Neural crest cell (in vitro differentiated cells): ENCODE results near the gene ABHD2. TPM values are rescaled to one million over a fixed set of nuclear protein-coding genes. Genes with fewer than 3 reads are reported as not detected.

Experiments
- DNase-seq: peaks from one replicate; pipeline ENCODE4 v3.0.0; 2021; ENCODE audit warnings: low read depth, mixed read lengths, low spot score
- H3K27ac Mint-ChIP-seq: one replicate; pipeline ENCODE4 v1.8.0; 2021; ENCODE audit warnings: mild to moderate bottlenecking, mixed read lengths; ENCODE audit not compliant: unreplicated experiment
- H3K27me3 Mint-ChIP-seq: 2 replicates; pipeline ENCODE4 v1.8.0; 2021; ENCODE audit warnings: low read depth, mild to moderate bottlenecking, mixed read lengths
- H3K36me3 Mint-ChIP-seq: 2 replicates; pipeline ENCODE4 v1.8.0; 2021; ENCODE audit warnings: low read depth, mild to moderate bottlenecking, mixed read lengths
- H3K4me1 Mint-ChIP-seq: 2 replicates; pipeline ENCODE4 v1.8.0; 2021; ENCODE audit warnings: mixed read lengths
- H3K4me3 Mint-ChIP-seq: one replicate; pipeline ENCODE4 v1.8.0; 2021; ENCODE audit warnings: mild to moderate bottlenecking, mixed read lengths
- H3K9me3 Mint-ChIP-seq: 2 replicates; pipeline ENCODE4 v1.8.0; 2021; ENCODE audit warnings: mixed read lengths
- total RNA-seq: library from RNA; stranded (reverse); gene quantifications from 2 replicates; pipeline ENCODE4 v1.2.1, GENCODE V29; 2021
- TF ChIP-seq, protein P1 (sequence below): fragments of 200-600 bp; sonication (generic); conservative IDR thresholded peaks from 2 replicates; pipeline ENCODE4 v1.5.0; 2021; ENCODE audit warnings: antibody characterized with exemption, mild to moderate bottlenecking

Gene ABHD2
- total RNA-seq, 1 donor from 2014 or later: 31.0 TPM

DNA sequence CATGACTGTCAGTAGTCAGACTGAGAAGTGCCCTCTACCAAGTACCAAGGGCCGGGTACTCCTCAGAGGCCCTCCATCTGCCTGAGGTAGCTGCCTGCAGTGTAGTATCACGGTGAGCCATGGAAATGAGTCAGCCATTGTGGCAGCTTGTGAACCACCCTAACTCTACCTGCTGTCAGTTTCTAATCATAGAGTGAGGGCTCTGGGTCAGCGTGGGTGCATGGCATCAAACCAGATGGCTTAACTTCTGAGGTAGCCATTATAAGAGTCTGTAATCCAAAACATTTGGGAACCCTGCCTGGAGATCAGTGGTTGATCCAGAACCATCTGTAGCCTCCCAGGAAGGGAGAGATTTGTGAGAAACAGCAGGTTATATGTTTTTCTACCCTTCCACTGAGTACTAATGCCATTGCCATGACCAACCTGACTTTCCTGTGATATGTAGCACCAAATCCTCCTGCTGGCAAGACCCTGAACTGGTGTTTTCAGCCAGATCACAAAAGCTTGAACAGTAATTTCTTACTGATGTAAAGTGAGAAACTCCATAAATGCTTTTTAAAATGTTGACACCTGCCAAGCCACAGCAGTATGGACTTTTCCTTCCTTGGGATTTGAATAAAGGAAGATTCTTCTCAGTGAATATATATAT, 38.9 kb downstream of the ABHD2 start:
- no peak overlapping the region for H3K4me3 Mint-ChIP-seq
- H3K9me3 Mint-ChIP-seq: no peaks in the 10 kb centered on the region
- H3K36me3 Mint-ChIP-seq: peaks cover 9% of the 10 kb centered on the region
- peaks cover 7% of the 10 kb centered on the region for H3K4me1 Mint-ChIP-seq
- no peaks in the 10 kb centered on the region for H3K27me3 Mint-ChIP-seq
- TF ChIP-seq, protein P1, sequence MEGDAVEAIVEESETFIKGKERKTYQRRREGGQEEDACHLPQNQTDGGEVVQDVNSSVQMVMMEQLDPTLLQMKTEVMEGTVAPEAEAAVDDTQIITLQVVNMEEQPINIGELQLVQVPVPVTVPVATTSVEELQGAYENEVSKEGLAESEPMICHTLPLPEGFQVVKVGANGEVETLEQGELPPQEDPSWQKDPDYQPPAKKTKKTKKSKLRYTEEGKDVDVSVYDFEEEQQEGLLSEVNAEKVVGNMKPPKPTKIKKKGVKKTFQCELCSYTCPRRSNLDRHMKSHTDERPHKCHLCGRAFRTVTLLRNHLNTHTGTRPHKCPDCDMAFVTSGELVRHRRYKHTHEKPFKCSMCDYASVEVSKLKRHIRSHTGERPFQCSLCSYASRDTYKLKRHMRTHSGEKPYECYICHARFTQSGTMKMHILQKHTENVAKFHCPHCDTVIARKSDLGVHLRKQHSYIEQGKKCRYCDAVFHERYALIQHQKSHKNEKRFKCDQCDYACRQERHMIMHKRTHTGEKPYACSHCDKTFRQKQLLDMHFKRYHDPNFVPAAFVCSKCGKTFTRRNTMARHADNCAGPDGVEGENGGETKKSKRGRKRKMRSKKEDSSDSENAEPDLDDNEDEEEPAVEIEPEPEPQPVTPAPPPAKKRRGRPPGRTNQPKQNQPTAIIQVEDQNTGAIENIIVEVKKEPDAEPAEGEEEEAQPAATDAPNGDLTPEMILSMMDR: no peak
- no peak for DNase-seq
- H3K27ac Mint-ChIP-seq: no peak overlapping the region

DNA sequence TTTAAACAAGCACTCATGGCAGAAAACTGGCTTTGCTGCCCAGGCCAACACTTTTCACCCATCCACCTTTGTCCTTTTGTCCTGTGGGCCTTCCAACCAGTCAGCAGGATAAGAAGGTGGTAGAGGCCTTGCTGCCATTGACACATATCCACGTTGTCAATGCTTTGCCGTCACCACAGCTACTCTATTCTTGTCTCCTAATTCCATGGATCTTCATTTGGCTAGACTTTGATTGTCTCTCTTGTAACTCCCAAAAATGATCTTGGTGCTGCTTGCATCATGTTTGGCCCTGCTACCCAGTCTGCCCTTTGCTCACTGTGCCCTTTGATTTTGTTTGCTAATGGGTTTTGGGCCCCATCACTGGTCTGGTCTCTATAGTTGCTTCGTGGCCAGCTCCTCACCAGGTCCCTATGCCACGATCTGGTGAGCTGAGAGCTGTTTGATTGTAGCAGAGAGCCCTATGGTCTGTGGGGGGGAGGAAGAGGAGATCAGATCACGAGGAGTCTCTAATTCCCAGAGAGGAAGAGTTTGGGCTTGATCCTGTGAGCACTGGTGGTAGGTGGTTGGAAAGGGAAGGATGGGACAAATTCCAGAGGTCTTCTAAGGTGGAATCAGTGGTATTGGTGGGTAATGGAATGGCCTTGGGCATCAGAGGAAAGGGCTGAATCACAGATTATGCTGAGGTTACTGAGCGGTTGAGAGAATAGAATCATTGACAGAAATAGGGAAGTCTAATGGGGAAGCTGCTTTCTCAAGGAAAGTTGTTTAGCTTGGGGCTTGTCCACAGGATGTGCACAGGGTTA, 40.3 kb downstream of the ABHD2 start:
- H3K27ac Mint-ChIP-seq: no peak overlapping the region
- H3K4me3 Mint-ChIP-seq: no peak overlapping the region
- no peaks in the 10 kb centered on the region for H3K9me3 Mint-ChIP-seq
- H3K27me3 Mint-ChIP-seq: no peaks in the 10 kb centered on the region
- H3K36me3 Mint-ChIP-seq: peaks cover 9% of the 10 kb centered on the region
- TF ChIP-seq, protein P1: no peak
- no peak for DNase-seq
- peaks cover 18% of the 10 kb centered on the region for H3K4me1 Mint-ChIP-seq

DNA sequence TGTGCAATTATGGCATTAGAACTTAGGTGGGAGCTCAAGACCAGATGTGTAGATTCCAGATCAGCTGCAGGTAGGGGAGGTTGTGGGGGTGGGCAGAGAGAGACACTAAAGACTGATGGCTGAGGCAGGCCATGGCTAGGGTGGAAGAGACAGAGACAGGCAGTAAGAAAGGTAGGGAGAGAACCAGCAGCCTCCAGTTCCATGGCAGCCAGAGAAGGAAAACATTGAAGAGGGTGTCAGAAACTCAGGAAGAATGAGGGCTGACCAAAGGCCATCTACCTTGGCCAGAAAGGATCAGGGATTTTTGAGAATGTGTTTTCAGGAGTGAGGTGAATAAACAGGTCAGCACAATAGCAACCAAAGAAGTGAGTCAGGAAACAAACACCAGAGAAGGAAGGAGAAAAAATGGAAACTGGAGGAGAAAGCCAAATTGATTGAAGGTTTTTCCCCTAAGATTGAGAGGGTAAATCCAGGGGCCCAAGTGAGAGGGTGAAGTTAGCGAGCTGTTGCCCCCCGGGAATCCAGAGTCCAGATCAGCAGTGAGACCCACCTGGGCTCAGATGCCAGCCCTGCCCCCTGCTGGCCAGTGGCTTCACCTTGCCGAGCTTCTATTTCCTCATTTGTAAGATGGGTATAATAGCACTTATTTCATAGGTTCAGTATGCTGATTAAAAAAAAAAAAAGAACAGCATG, 41.0 kb downstream of the ABHD2 start:
- DNase-seq: peak; percentile 9
- peaks cover 19% of the 10 kb centered on the region for H3K4me1 Mint-ChIP-seq
- no peaks in the 10 kb centered on the region for H3K27me3 Mint-ChIP-seq
- no peak overlapping the region for H3K4me3 Mint-ChIP-seq
- H3K36me3 Mint-ChIP-seq: peaks cover 9% of the 10 kb centered on the region
- no peaks in the 10 kb centered on the region for H3K9me3 Mint-ChIP-seq
- TF ChIP-seq, protein P1: peak; percentile 72
- no peak overlapping the region for H3K27ac Mint-ChIP-seq

DNA sequence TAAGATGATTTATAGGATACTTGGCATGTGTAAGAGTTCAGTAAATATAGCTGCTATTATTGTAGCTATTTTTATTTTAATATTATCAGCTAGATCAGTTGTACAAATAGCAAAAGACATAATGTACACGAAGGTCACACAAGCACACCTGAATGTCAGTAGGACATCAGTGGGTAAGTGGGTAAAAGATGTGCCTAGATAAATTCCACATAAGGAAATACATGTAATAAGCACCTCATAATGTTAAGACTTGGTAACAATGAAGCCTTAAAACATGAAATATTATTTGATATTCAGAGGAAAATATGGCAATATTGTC, 41.5 kb downstream of the ABHD2 start:
- no peak overlapping the region for H3K27ac Mint-ChIP-seq

DNA sequence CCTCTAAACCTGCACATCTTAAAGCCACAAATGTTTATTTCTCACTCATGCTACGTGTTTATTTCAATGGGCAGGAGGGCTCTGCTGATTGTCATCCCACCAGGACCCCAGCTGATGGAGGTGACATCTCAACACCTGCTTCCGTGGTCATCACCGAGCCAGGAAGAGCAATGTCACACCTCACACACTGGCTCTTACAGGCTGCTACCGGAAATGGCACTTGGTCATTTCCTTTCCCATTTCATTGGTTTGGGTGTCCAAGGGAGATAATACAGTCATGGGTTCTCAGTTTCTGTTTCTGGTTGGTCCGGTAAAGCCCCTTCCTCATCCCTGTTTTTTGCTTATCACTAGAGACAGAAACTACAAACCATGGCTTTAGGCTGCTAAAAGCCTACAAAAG, 41.9 kb downstream of the ABHD2 start:
- DNase-seq: no peak
- Mint-ChIP-seq H3K4me1 (peaks cover 19% of the 10 kb centered on the region), H3K4me3 (no peak overlapping the region), H3K36me3 (peaks cover 9% of the 10 kb centered on the region), H3K27me3 (no peaks in the 10 kb centered on the region), H3K27ac (no peak overlapping the region), H3K9me3 (no peaks in the 10 kb centered on the region)
- TF ChIP-seq, protein P1: no peak

More for the DNA sequence above, 41.5 kb downstream of the ABHD2 start:
- Mint-ChIP-seq H3K4me3 (no peak overlapping the region), H3K9me3 (no peaks in the 10 kb centered on the region), H3K27me3 (no peaks in the 10 kb centered on the region), H3K4me1 (peaks cover 19% of the 10 kb centered on the region), H3K36me3 (peaks cover 9% of the 10 kb centered on the region)
- no peak for DNase-seq
- TF ChIP-seq, protein P1: peak; percentile 6
